ENCODE results near the gene AKAP13. TPM values are rescaled to one million over a fixed set of nuclear protein-coding genes. Genes with fewer than 3 reads are reported as not detected.

AKAP13 gene
- total and polyA plus RNA-seq, 2 of the 13 experiments (the other 11 are each of a cell fraction or from before 2014, with no cell fraction given) = 6.7 to 27.1 TPM

- no peak for TF ChIP-seq ISL2 (CRISPR knock-in tag; IDR thresholded peaks at IDR 0.05)
- no peak for TF ChIP-seq ZNF777 (CRISPR knock-in tag; IDR thresholded peaks at IDR 0.05)
Observed at GRCh38 chr15:85542895-85543331, 162.5 kb downstream of the AKAP13 start (continued).

DNA sequence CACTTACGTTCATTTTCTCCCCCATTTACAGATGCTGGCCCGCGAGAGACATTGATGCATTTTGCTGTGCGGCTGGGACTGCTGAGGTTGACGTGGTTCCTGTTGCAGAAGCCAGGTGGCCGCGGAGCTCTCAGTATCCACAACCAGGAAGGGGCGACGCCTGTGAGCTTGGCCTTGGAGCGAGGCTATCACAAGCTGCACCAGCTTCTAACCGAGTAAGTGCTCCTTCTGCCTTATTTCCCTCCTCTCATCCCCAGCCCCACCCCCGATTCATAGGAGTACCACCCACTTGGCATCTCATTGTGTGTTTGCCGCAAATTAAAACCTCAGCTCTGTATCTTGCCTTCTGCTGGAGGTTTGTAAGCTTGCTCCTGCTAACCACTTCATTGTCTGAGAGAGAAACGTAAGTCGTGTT lies 163.3 kb downstream of the AKAP13 start:
- in situ Hi-C loops (cut with HindIII; ENCODE audit: extremely low pct_ligation_motif_present, low pct_unique_long_range_greater_than_20kb) (no loop called here), intact Hi-C loops (cut with micrococcal nuclease; ENCODE audit: unreplicated experiment) (no loop called here)
- Histone ChIP-seq H3K36me3 (replicated peaks in 1 of 2; ENCODE audit: control insufficient read depth in 1 of 2, insufficient read depth in 2 of 2, low read length in 2 of 2) (peaks cover 0 to 15% of the 10 kb centered on the region in 2 experiments), H4K20me1 (ENCODE audit: insufficient read depth, low read length) (no peaks in the 10 kb centered on the region), H3K27me3 (ENCODE audit: control insufficient read depth in 1 of 2, insufficient read depth in 2 of 2, low read length in 2 of 2) (no peaks in the 10 kb centered on the region), H2AFZ (ENCODE audit: low read length) (no peak overlapping the region), H3K9me3 (ENCODE audit: low read length) (no peaks in the 10 kb centered on the region), H3K4me2 (ENCODE audit: low read depth, low read length) (no peak overlapping the region), H3K27ac (ENCODE audit: extremely low read length, insufficient read depth, low read length) (no peak overlapping the region), H3K4me1 (ENCODE audit: insufficient read depth, low read length) (no peaks in the 10 kb centered on the region), H3K79me2 (ENCODE audit: insufficient read depth, low read length) (no peaks in the 10 kb centered on the region), H3K9ac (ENCODE audit: insufficient read depth, low read depth, low read length) (no peak overlapping the region), H3K4me3 (replicated peaks in 1 of 3; ENCODE audit: insufficient read depth in 1 of 3, low read depth in 2 of 3, low read length in 3 of 3) (no peak overlapping the region)
- DNase-seq (ENCODE audit: low spot score) = no peak
- ATAC-seq = no peak
- 98% methylated on average over 15 of the region's 15 CpGs for WGBS (ENCODE audit: low lambda C conversion rate)
- BruUV-seq (replicated peaks) = no TSS peak
- CTCF ChIA-PET (ENCODE audit: low intra/inter-chr PET ratio, low total read pairs) = no interaction called here
- POLR2A ChIA-PET = no interaction called here
- FAIRE-seq = no peak
- TF ChIP-seq ZNF33A (CRISPR knock-in tag; IDR thresholded peaks at IDR 0.05; ENCODE audit: borderline replicate concordance) (no peak), ZNF232 (CRISPR knock-in tag; IDR thresholded peaks at IDR 0.05; ENCODE audit: borderline replicate concordance) (no peak), ISL2 (CRISPR knock-in tag; IDR thresholded peaks at IDR 0.05) (no peak), SRY (CRISPR knock-in tag; IDR thresholded peaks at IDR 0.05) (no peak), SUZ12 (IDR thresholded peaks at IDR 0.05; ENCODE audit: low read depth, low read length) (no peak), YEATS2 (CRISPR knock-in tag; IDR thresholded peaks at IDR 0.05; ENCODE audit: borderline replicate concordance) (no peak), CBX1 (IDR thresholded peaks at IDR 0.05; ENCODE audit: low read depth) (no peak), ZFP41 (CRISPR knock-in tag; IDR thresholded peaks at IDR 0.05; ENCODE audit: borderline replicate concordance) (no peak), SMAD3 (CRISPR knock-in tag; IDR thresholded peaks at IDR 0.05) (no peak), HOXA9 (CRISPR knock-in tag; IDR thresholded peaks at IDR 0.05; ENCODE audit: borderline replicate concordance) (no peak), SIX1 (CRISPR knock-in tag; IDR thresholded peaks at IDR 0.05; ENCODE audit: borderline replicate concordance) (no peak), HMGA1 (CRISPR knock-in tag; conservative IDR thresholded peaks at IDR 0.05) (no peak), ZSCAN30 (CRISPR knock-in tag; IDR thresholded peaks at IDR 0.05) (no peak), IRX3 (CRISPR knock-in tag; IDR thresholded peaks at IDR 0.05; ENCODE audit: borderline replicate concordance, low read depth) (no peak)
- TF ChIP-seq, protein P1, sequence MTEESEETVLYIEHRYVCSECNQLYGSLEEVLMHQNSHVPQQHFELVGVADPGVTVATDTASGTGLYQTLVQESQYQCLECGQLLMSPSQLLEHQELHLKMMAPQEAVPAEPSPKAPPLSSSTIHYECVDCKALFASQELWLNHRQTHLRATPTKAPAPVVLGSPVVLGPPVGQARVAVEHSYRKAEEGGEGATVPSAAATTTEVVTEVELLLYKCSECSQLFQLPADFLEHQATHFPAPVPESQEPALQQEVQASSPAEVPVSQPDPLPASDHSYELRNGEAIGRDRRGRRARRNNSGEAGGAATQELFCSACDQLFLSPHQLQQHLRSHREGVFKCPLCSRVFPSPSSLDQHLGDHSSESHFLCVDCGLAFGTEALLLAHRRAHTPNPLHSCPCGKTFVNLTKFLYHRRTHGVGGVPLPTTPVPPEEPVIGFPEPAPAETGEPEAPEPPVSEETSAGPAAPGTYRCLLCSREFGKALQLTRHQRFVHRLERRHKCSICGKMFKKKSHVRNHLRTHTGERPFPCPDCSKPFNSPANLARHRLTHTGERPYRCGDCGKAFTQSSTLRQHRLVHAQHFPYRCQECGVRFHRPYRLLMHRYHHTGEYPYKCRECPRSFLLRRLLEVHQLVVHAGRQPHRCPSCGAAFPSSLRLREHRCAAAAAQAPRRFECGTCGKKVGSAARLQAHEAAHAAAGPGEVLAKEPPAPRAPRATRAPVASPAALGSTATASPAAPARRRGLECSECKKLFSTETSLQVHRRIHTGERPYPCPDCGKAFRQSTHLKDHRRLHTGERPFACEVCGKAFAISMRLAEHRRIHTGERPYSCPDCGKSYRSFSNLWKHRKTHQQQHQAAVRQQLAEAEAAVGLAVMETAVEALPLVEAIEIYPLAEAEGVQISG (CRISPR knock-in tag; IDR thresholded peaks at IDR 0.05) = no peak
- TF ChIP-seq, protein P2, sequence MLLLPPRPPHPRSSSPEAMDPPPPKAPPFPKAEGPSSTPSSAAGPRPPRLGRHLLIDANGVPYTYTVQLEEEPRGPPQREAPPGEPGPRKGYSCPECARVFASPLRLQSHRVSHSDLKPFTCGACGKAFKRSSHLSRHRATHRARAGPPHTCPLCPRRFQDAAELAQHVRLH (CRISPR knock-in tag; IDR thresholded peaks at IDR 0.05; ENCODE audit: borderline replicate concordance, low read depth) = no peak
- TF ChIP-seq, protein P3, sequence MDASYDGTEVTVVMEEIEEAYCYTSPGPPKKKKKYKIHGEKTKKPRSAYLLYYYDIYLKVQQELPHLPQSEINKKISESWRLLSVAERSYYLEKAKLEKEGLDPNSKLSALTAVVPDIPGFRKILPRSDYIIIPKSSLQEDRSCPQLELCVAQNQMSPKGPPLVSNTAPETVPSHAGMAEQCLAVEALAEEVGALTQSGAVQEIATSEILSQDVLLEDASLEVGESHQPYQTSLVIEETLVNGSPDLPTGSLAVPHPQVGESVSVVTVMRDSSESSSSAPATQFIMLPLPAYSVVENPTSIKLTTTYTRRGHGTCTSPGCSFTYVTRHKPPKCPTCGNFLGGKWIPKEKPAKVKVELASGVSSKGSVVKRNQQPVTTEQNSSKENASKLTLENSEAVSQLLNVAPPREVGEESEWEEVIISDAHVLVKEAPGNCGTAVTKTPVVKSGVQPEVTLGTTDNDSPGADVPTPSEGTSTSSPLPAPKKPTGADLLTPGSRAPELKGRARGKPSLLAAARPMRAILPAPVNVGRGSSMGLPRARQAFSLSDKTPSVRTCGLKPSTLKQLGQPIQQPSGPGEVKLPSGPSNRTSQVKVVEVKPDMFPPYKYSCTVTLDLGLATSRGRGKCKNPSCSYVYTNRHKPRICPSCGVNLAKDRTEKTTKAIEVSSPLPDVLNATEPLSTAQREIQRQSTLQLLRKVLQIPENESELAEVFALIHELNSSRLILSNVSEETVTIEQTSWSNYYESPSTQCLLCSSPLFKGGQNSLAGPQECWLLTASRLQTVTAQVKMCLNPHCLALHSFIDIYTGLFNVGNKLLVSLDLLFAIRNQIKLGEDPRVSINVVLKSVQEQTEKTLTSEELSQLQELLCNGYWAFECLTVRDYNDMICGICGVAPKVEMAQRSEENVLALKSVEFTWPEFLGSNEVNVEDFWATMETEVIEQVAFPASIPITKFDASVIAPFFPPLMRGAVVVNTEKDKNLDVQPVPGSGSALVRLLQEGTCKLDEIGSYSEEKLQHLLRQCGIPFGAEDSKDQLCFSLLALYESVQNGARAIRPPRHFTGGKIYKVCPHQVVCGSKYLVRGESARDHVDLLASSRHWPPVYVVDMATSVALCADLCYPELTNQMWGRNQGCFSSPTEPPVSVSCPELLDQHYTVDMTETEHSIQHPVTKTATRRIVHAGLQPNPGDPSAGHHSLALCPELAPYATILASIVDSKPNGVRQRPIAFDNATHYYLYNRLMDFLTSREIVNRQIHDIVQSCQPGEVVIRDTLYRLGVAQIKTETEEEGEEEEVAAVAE (CRISPR knock-in tag; IDR thresholded peaks at IDR 0.05; ENCODE audit: borderline replicate concordance) = no peak
